Mucosa of stomach (tissue), 1 donor: ENCODE data around the gene F5.

ENCODE experiments used
- H3K27me3 ChIP-seq: one replicate; pipeline ENCODE4 v1.7.0; 2013; ENCODE audit warnings: mild to moderate bottlenecking, low read length; ENCODE audit not compliant: control insufficient read depth, insufficient read depth
- H3K36me3 ChIP-seq: one replicate; pipeline ENCODE4 v1.7.0; 2013; ENCODE audit warnings: low read length; ENCODE audit not compliant: control insufficient read depth, insufficient read depth
- H3K4me1 ChIP-seq: one replicate; pipeline ENCODE4 v1.7.0; 2013; ENCODE audit warnings: mild to moderate bottlenecking, low read length; ENCODE audit not compliant: control insufficient read depth, insufficient read depth
- H3K4me3 ChIP-seq: one replicate; pipeline ENCODE4 v1.7.0; 2013; ENCODE audit warnings: low read length
- H3K9ac ChIP-seq: one replicate; pipeline ENCODE4 v1.7.0; 2013; ENCODE audit warnings: mild to moderate bottlenecking, low read length, moderate library complexity
- H3K9me3 ChIP-seq: one replicate; pipeline ENCODE4 v1.7.0; 2013; ENCODE audit warnings: mild to moderate bottlenecking, low read length, moderate library complexity; ENCODE audit not compliant: control insufficient read depth
- donor health status: Pancreatic carcinoma.

The F5 gene

GRCh38 chr1:169610108-169610507 is 23.8 kb upstream of the F5 start:
- Histone ChIP-seq H3K36me3 (no peaks in the 10 kb centered on the region), H3K4me1 (no peaks in the 10 kb centered on the region), H3K4me3 (no peak overlapping the region), H3K27me3 (no peaks in the 10 kb centered on the region), H3K9me3 (no peaks in the 10 kb centered on the region), H3K9ac (no peak overlapping the region)

- H3K4me3 ChIP-seq, result no peak overlapping the region
- H3K9ac ChIP-seq, result no peak overlapping the region
- no peaks in the 10 kb centered on the region for H3K9me3 ChIP-seq
- H3K36me3 ChIP-seq, result no peaks in the 10 kb centered on the region
- H3K4me1 ChIP-seq, result no peaks in the 10 kb centered on the region
- no peaks in the 10 kb centered on the region for H3K27me3 ChIP-seq
Observed at GRCh38 chr1:169608226-169608625, 21.9 kb upstream of the F5 start.

DNA sequence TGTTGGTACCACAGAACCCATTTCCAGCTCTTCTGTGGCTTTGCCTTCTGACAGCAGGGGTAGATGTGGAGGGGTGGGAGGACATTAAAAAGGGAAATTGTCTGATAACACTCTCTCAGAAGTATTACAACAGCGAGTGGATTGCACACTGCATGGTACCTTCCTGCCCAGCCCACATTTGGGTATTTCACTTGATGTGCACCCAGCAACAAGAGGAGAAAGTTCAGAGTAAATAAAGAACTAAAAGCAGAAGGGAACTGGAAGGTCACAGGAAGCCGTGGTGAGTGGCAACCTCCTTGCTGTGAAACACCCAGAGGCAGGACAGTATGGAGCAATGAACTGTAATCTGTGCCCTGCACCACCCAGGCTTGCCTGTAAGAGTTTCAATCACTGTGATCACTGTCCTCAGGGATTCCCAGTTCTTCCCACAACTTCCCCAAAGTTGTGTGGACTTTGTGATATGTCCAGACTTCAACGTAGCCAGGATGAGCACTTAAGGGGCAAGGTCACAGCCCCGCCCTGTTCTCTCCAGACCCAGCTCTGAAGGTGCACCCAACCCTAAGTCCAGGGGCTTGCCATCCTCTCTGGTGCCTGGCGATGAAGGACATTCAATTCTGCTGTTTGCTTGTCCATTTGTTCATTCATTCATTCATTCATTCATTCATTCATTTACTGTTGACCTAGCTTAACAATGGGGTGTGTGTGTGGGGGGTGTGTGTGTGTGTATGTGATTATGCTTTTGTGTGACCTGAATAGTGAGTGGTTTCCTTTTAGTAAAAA is 18.7 kb upstream of the F5 start:
- Histone ChIP-seq H3K9ac (no peak overlapping the region), H3K4me1 (no peaks in the 10 kb centered on the region), H3K27me3 (no peaks in the 10 kb centered on the region), H3K9me3 (no peaks in the 10 kb centered on the region), H3K36me3 (no peaks in the 10 kb centered on the region), H3K4me3 (no peak overlapping the region)

DNA sequence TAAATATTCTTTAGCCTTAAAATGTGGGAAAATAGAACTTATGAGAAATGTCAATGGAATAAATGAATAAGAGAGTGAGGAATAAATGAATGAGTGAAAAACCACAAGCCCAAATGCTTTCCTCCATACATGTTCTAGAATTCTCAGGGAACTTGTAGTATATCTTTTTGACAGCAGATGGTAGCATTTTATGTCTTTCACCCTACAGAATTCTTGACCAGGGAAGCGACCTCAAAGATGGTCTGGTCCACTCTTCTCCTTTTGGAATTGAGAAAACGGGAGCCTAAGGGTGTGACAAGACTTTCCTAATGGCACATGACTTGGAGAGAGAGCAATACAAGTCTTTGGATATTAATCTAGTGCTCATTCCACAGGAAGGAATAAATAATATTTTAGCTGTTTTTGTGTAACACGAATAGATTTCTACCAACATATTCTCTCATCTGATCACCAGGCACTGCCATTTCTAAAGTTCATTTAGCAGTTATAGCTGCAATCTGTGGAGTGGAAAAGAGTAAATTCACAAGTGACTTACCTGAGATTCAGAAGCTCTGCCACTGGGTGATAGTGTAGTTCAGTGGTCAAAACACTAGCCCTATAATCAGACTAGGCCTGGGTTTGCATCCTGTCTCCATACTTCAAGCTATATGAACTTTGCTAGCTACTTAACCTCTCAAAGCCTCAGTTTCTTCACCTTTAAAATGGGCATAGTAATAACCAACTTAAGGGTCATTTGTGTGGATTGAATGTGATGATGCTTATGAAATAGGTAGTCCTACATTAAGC is 15.0 kb upstream of the F5 start:
- no peaks in the 10 kb centered on the region for H3K36me3 ChIP-seq
- H3K27me3 ChIP-seq, result no peaks in the 10 kb centered on the region
- no peak overlapping the region for H3K4me3 ChIP-seq
- H3K9ac ChIP-seq, result no peak overlapping the region
- H3K9me3 ChIP-seq, result no peaks in the 10 kb centered on the region
- H3K4me1 ChIP-seq, result no peaks in the 10 kb centered on the region

GRCh38 chr1:169595764-169596711 is 9.8 kb upstream of the F5 start:
- Histone ChIP-seq H3K36me3 (no peaks in the 10 kb centered on the region), H3K27me3 (no peaks in the 10 kb centered on the region), H3K4me3 (no peak overlapping the region), H3K9me3 (no peaks in the 10 kb centered on the region), H3K4me1 (no peaks in the 10 kb centered on the region), H3K9ac (no peak overlapping the region)

- no peaks in the 10 kb centered on the region for H3K36me3 ChIP-seq
- no peaks in the 10 kb centered on the region for H3K9me3 ChIP-seq
- no peaks in the 10 kb centered on the region for H3K4me1 ChIP-seq
- no peak overlapping the region for H3K9ac ChIP-seq
- H3K27me3 ChIP-seq, result no peaks in the 10 kb centered on the region
- H3K4me3 ChIP-seq, result no peak overlapping the region
Observed at GRCh38 chr1:169594391-169594790, 8.1 kb upstream of the F5 start.

GRCh38 chr1:169590932-169591331 is 4.7 kb upstream of the F5 start:
- Histone ChIP-seq H3K9me3 (no peaks in the 10 kb centered on the region), H3K4me1 (peaks cover 8% of the 10 kb centered on the region), H3K4me3 (no peak overlapping the region), H3K36me3 (no peaks in the 10 kb centered on the region), H3K9ac (no peak overlapping the region), H3K27me3 (no peaks in the 10 kb centered on the region)

GRCh38 chr1:169588785-169589485 is 2.7 kb upstream of the F5 start:
- H3K4me3 ChIP-seq, result no peak overlapping the region
- H3K9ac ChIP-seq, result no peak overlapping the region
- peaks cover 8% of the 10 kb centered on the region for H3K4me1 ChIP-seq
- H3K9me3 ChIP-seq, result no peaks in the 10 kb centered on the region
- H3K36me3 ChIP-seq, result no peaks in the 10 kb centered on the region
- no peaks in the 10 kb centered on the region for H3K27me3 ChIP-seq

- Histone ChIP-seq H3K36me3 (no peaks in the 10 kb centered on the region), H3K9ac (no peak overlapping the region), H3K4me3 (no peak overlapping the region)
Observed at GRCh38 chr1:169588112-169588511, 1.8 kb upstream of the F5 start.

GRCh38 chr1:169586067-169586394 is 250 bp downstream of the F5 start:
- Histone ChIP-seq H3K9ac (peak overlapping the region; percentile 45), H3K9me3 (no peaks in the 10 kb centered on the region), H3K4me1 (peaks cover 8% of the 10 kb centered on the region), H3K27me3 (no peaks in the 10 kb centered on the region), H3K4me3 (peak overlapping the region; percentile 20), H3K36me3 (no peaks in the 10 kb centered on the region)

More at GRCh38 chr1:169588112-169588511, 1.8 kb upstream of the F5 start:
- H3K27me3 ChIP-seq, result no peaks in the 10 kb centered on the region
- peaks cover 8% of the 10 kb centered on the region for H3K4me1 ChIP-seq
- no peaks in the 10 kb centered on the region for H3K9me3 ChIP-seq

- Histone ChIP-seq H3K36me3 (no peaks in the 10 kb centered on the region), H3K9ac (no peak overlapping the region), H3K27me3 (no peaks in the 10 kb centered on the region), H3K4me3 (no peak overlapping the region), H3K4me1 (peaks cover 8% of the 10 kb centered on the region), H3K9me3 (no peaks in the 10 kb centered on the region)
Observed at GRCh38 chr1:169585181-169585580, 1.1 kb downstream of the F5 start.
